MCF 10A (cell line): ENCODE results near the gene IGFL1. TPM values are rescaled to one million over a fixed set of nuclear protein-coding genes. Genes with fewer than 3 reads are reported as not detected.
A peak's percentile ranks its signal among the peaks of the same experiment; 100 is the strongest.

Experiments
- BruUV-seq: library from RNA; stranded (reverse); fragments of 400-500 nt; replicated peaks from 2 replicates; lab custom pipeline; 2021; lab: Mats Ljungman, UMichigan
- CTCF ChIA-PET: fragments of 300-600 bp; sonication (Branson Sonifier 250); formaldehyde crosslinking; extraction: SDS; loops from one replicate; lab custom pipeline; 2021; ENCODE audit warnings: antibody characterized with exemption, inconsistent platforms; lab: Yijun Ruan, JAX
- POLR2A ChIA-PET: fragments of 300-600, 350-650 bp; sonication (Branson Sonifier 250); formaldehyde crosslinking; extraction: SDS; loops from one replicate; lab custom pipeline; 2020; ENCODE audit warnings: antibody characterized with exemption, inconsistent platforms; lab: Yijun Ruan, JAX
- DNase-seq: peaks from one replicate; pipeline ENCODE4 v3.0.0-alpha.2; 2018; ENCODE audit not compliant: unreplicated experiment
- H3K27ac Mint-ChIP-seq: one replicate; pipeline ENCODE4 v1.8.0; 2022; ENCODE audit warnings: mild to moderate bottlenecking, low read depth, mixed read lengths; ENCODE audit not compliant: unreplicated experiment
- H3K27me3 Mint-ChIP-seq: one replicate; pipeline ENCODE4 v1.8.0; 2022; ENCODE audit warnings: mixed read lengths; ENCODE audit not compliant: insufficient read depth, unreplicated experiment
- H3K36me3 Mint-ChIP-seq: one replicate; pipeline ENCODE4 v1.8.0; 2022; ENCODE audit warnings: mild to moderate bottlenecking, moderate library complexity, mixed read lengths; ENCODE audit not compliant: insufficient read depth, unreplicated experiment
- H3K4me1 Mint-ChIP-seq: one replicate; pipeline ENCODE4 v1.8.0; 2022; ENCODE audit warnings: mixed read lengths; ENCODE audit not compliant: insufficient read depth, unreplicated experiment
- H3K4me3 Mint-ChIP-seq: one replicate; pipeline ENCODE4 v1.8.0; 2022; ENCODE audit warnings: mild to moderate bottlenecking, moderate library complexity, mixed read lengths; ENCODE audit not compliant: unreplicated experiment
- H3K9me3 Mint-ChIP-seq: one replicate; pipeline ENCODE4 v1.8.0; 2022; ENCODE audit warnings: mixed read lengths; ENCODE audit not compliant: unreplicated experiment
- CTCF ChIP-seq: fragments of 200-600 bp; IDR thresholded peaks from one replicate; pipeline ENCODE4 v1.8.0; 2022; ENCODE audit warnings: antibody characterized with exemption, mild to moderate bottlenecking; ENCODE audit not compliant: unreplicated experiment
- intact Hi-C: fragments of 100-400 bp; cut with micrococcal nuclease; formaldehyde crosslinking; loops from 2 replicates; pipeline ENCODE4 v1.14.1; 2022
- total RNA-seq: library from RNA; stranded (reverse); gene quantifications from 2 replicates; pipeline ENCODE4 v1.2.3, GENCODE V29; 2022

The IGFL1 gene
- total RNA-seq, 1 experiment from 2014 or later = not detected

- H3K4me3 Mint-ChIP-seq = no peak overlapping the region
- ChIA-PET POLR2A (interaction anchor here (1.0 to 1.6 kb wide), 4 partner anchors 36 to 154 kb away, joined by 3 to 5 read pairs (median 4); no protein-coding TSS in a partner anchor), CTCF (interaction anchor here (0.7 to 2.4 kb wide), 5 partner anchors 67 to 158 kb away, joined by 3 to 13 read pairs (median 7); no protein-coding TSS in a partner anchor)
- no TSS peak for BruUV-seq
- H3K36me3 Mint-ChIP-seq = peaks cover 4% of the 10 kb centered on the region
- peaks cover 35% of the 10 kb centered on the region for H3K4me1 Mint-ChIP-seq
- H3K27ac Mint-ChIP-seq = peak overlapping the region; percentile 83
- DNase-seq = no peak
- H3K27me3 Mint-ChIP-seq = no peaks in the 10 kb centered on the region
- no peaks in the 10 kb centered on the region for H3K9me3 Mint-ChIP-seq
- TF ChIP-seq CTCF = no peak
- intact Hi-C loops = no loop called here
Observed at GRCh38 chr19:46186101-46186716, 43.3 kb upstream of the IGFL1 start.

- Mint-ChIP-seq H3K4me3 (no peak overlapping the region), H3K27ac (no peak overlapping the region), H3K9me3 (no peaks in the 10 kb centered on the region), H3K36me3 (peaks cover 4% of the 10 kb centered on the region), H3K27me3 (no peaks in the 10 kb centered on the region), H3K4me1 (peaks cover 32% of the 10 kb centered on the region)
- ChIA-PET POLR2A (interaction anchor here (1.2 kb wide), 1 partner anchor 104 kb away, joined by 4 read pairs; no protein-coding TSS in a partner anchor), CTCF (interaction anchor here (0.7 to 2.4 kb wide), 2 partner anchors 104 to 158 kb away, joined by 6 to 7 read pairs; no protein-coding TSS in a partner anchor)
- no peak for DNase-seq
- TF ChIP-seq CTCF = no peak
- no TSS peak for BruUV-seq
- intact Hi-C loops = no loop called here
Observed at GRCh38 chr19:46186717-46187101, 42.8 kb upstream of the IGFL1 start.

- Mint-ChIP-seq H3K4me3 (no peak overlapping the region), H3K27ac (no peak overlapping the region), H3K36me3 (peaks cover 4% of the 10 kb centered on the region), H3K27me3 (no peaks in the 10 kb centered on the region), H3K4me1 (peaks cover 23% of the 10 kb centered on the region), H3K9me3 (no peaks in the 10 kb centered on the region)
- BruUV-seq = no TSS peak
- DNase-seq = no peak
- ChIA-PET POLR2A (interaction anchor here (0.8 to 2.5 kb wide), 3 partner anchors 75 to 117 kb away, joined by 3 to 28 read pairs (median 4); no protein-coding TSS in a partner anchor), CTCF (interaction anchor here (0.6 to 8.7 kb wide), 18 partner anchors 14 to 164 kb away, joined by 3 to 88 read pairs (median 4); no protein-coding TSS in a partner anchor)
- intact Hi-C loops = loop anchor here (1.0 to 2.0 kb wide), 3 partner anchors 75 to 161 kb away; no protein-coding TSS in a partner anchor
- no peak for TF ChIP-seq CTCF
Observed at GRCh38 chr19:46189971-46190888, 39.3 kb upstream of the IGFL1 start.
